Keratinocyte (primary cell): ENCODE measurements around the gene KLHDC4. TPM values are rescaled to one million over a fixed set of nuclear protein-coding genes. Genes with fewer than 3 reads are reported as not detected.

ENCODE experiments used
- DNase-seq: peaks from one replicate; pipeline ENCODE4 v3.0.0-alpha.2; 2011; ENCODE audit warnings: low read depth, missing footprints, low spot score
- FAIRE-seq: peaks from 2 replicates; lab custom pipeline; 2011; peaks lifted over from hg19 to GRCh38; lab: Jason Lieb, UNC
- H2AFZ ChIP-seq: 2 replicates; pipeline ENCODE4 v1.6.0; 2012; ENCODE audit warnings: low read length, control low read depth, inconsistent platforms; ENCODE audit not compliant: control insufficient read depth
- H3K27ac ChIP-seq: 2 replicates; pipeline ENCODE4 v1.5.1; 2011; ENCODE audit warnings: low read length; ENCODE audit not compliant: control insufficient read depth, insufficient read depth
- H3K27me3 ChIP-seq: 3 replicates; pipeline ENCODE4 v1.6.0; 2011; ENCODE audit warnings: low read length; ENCODE audit not compliant: control insufficient read depth, insufficient read depth; ENCODE audit errors: extremely low read depth
- H3K36me3 ChIP-seq, 2 experiments: 2 replicates in 1 of 2; 3 replicates in 1 of 2; pipeline ENCODE4 v1.5.1; 2011; ENCODE audit warnings: low read length in 2 of 2, mild to moderate bottlenecking in 1 of 2; ENCODE audit not compliant: control insufficient read depth in 2 of 2, insufficient read depth in 2 of 2; ENCODE audit errors: extremely low read depth in 1 of 2
- H3K4me1 ChIP-seq: 3 replicates; pipeline ENCODE4 v1.5.1; 2011; ENCODE audit warnings: low read length; ENCODE audit not compliant: control insufficient read depth, insufficient read depth; ENCODE audit errors: extremely low read depth
- H3K4me2 ChIP-seq: 3 replicates; pipeline ENCODE4 v1.6.0; 2011; ENCODE audit warnings: low read depth, low read length; ENCODE audit not compliant: control insufficient read depth, insufficient read depth; ENCODE audit errors: extremely low read depth
- H3K4me3 ChIP-seq, 3 experiments: fragments of 200-600 bp in 1 of 3; sonication (generic) in 1 of 3; 2 replicates in 2 of 3; 3 replicates in 1 of 3; pipeline ENCODE4 v1.5.1; 2011 to 2016; ENCODE audit warnings: low read length in 3 of 3, mild to moderate bottlenecking in 3 of 3, control low read depth in 2 of 3, inconsistent platforms in 1 of 3, low read depth in 1 of 3, mixed read lengths in 1 of 3, mixed run types in 1 of 3, moderate library complexity in 1 of 3; ENCODE audit not compliant: control insufficient read depth in 2 of 3, insufficient read depth in 2 of 3; ENCODE audit errors: extremely low read depth in 1 of 3
- H3K79me2 ChIP-seq: 2 replicates; pipeline ENCODE4 v1.6.0; 2012; ENCODE audit warnings: low read length; ENCODE audit not compliant: control insufficient read depth, insufficient read depth
- H3K9ac ChIP-seq: 3 replicates; pipeline ENCODE4 v1.6.0; 2011; ENCODE audit warnings: low read length; ENCODE audit not compliant: control insufficient read depth, insufficient read depth; ENCODE audit errors: extremely low read depth
- H3K9me1 ChIP-seq: 3 replicates; pipeline ENCODE4 v1.6.0; 2011; ENCODE audit warnings: low read length; ENCODE audit not compliant: control insufficient read depth, insufficient read depth; ENCODE audit errors: extremely low read depth
- H3K9me3 ChIP-seq: 2 replicates; pipeline ENCODE4 v1.5.1; 2012; ENCODE audit warnings: low read depth, low read length; ENCODE audit not compliant: control insufficient read depth
- H4K20me1 ChIP-seq: 3 replicates; pipeline ENCODE4 v1.6.0; 2011; ENCODE audit warnings: low read length; ENCODE audit not compliant: control insufficient read depth, insufficient read depth; ENCODE audit errors: extremely low read depth
- EZH2 ChIP-seq: IDR thresholded peaks from one replicate; pipeline ENCODE4 v1.6.1; 2012; ENCODE audit warnings: inconsistent platforms, mild to moderate bottlenecking, low read length, moderate library complexity
- dilution Hi-C: fragments of 300-500 bp; cut with MboI; formaldehyde crosslinking; loops from one replicate; pipeline ENCODE4 v1.7.0; 2020; ENCODE audit warnings: low sequenced_read_pairs; ENCODE audit not compliant: extremely low pct_ligation_motif_present
- polyA plus RNA-seq, 5 experiments: library from polyadenylated mRNA; depleted of rRNA in 3 of 5; stranded (reverse) in 3 of 5; stranded (forward) in 1 of 5; unstranded in 1 of 5; fragments of >200 nt; gene quantifications; 1 replicate in 1 of 5; 2 replicates in 3 of 5; 3 replicates in 1 of 5; pipeline versions ENCODE4 v1.2.1 to v1.2.3, GENCODE V29; 2011 to 2012; ENCODE audit warnings: missing spikeins in 2 of 5, low read depth in 1 of 5, low replicate concordance in 1 of 5
- TF ChIP-seq, protein P1 (sequence below), 3 experiments: IDR thresholded peaks in 1 of 3; conservative IDR thresholded peaks in 1 of 3; optimal IDR thresholded peaks in 1 of 3; 2 replicates in 2 of 3; 3 replicates in 1 of 3; pipeline versions ENCODE3 to v1.5.1; 2011; ENCODE audit warnings: low read length in 3 of 3, mild to moderate bottlenecking in 3 of 3, moderate library complexity in 2 of 3, control low read depth in 1 of 3, inconsistent platforms in 1 of 3; ENCODE audit not compliant: insufficient read depth in 2 of 3; ENCODE audit errors: extremely low read depth in 1 of 3

KLHDC4 gene
- polyA plus RNA-seq, 1 donor (not counting 4 experiments of a cell fraction or from before 2014, with no cell fraction given), result 13.4 TPM

- DNase-seq, result no peak
- peaks cover 17% of the 10 kb centered on the region for H3K27me3 ChIP-seq
- no peak overlapping the region for H3K4me3 ChIP-seq
- no peak overlapping the region for H3K9ac ChIP-seq
- H3K27ac ChIP-seq, result no peak overlapping the region
- TF ChIP-seq, protein P1, sequence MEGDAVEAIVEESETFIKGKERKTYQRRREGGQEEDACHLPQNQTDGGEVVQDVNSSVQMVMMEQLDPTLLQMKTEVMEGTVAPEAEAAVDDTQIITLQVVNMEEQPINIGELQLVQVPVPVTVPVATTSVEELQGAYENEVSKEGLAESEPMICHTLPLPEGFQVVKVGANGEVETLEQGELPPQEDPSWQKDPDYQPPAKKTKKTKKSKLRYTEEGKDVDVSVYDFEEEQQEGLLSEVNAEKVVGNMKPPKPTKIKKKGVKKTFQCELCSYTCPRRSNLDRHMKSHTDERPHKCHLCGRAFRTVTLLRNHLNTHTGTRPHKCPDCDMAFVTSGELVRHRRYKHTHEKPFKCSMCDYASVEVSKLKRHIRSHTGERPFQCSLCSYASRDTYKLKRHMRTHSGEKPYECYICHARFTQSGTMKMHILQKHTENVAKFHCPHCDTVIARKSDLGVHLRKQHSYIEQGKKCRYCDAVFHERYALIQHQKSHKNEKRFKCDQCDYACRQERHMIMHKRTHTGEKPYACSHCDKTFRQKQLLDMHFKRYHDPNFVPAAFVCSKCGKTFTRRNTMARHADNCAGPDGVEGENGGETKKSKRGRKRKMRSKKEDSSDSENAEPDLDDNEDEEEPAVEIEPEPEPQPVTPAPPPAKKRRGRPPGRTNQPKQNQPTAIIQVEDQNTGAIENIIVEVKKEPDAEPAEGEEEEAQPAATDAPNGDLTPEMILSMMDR (optimal IDR thresholded peaks at IDR 0.05 in 1 of 3, IDR thresholded peaks at IDR 0.05 in 1 of 3, conservative IDR thresholded peaks at IDR 0.05 in 1 of 3; ENCODE audit: extremely low read depth in 1 of 3, insufficient read depth in 2 of 3, low read length in 3 of 3), result no peak
- TF ChIP-seq EZH2, result no peak
- H3K4me2 ChIP-seq, result no peak overlapping the region
- H3K9me3 ChIP-seq, result no peaks in the 10 kb centered on the region
- H3K4me1 ChIP-seq, result no peaks in the 10 kb centered on the region
- no peak for FAIRE-seq
- dilution Hi-C loops, result no loop called here
- H4K20me1 ChIP-seq, result no peaks in the 10 kb centered on the region
- H2AFZ ChIP-seq, result no peak overlapping the region
- no peaks in the 10 kb centered on the region for H3K79me2 ChIP-seq
- no peaks in the 10 kb centered on the region for H3K9me1 ChIP-seq
- H3K36me3 ChIP-seq, result no peaks in the 10 kb centered on the region
These were observed 79.1 kb downstream of the KLHDC4 start for GRCh38 chr16:87686697-87687096.

DNA sequence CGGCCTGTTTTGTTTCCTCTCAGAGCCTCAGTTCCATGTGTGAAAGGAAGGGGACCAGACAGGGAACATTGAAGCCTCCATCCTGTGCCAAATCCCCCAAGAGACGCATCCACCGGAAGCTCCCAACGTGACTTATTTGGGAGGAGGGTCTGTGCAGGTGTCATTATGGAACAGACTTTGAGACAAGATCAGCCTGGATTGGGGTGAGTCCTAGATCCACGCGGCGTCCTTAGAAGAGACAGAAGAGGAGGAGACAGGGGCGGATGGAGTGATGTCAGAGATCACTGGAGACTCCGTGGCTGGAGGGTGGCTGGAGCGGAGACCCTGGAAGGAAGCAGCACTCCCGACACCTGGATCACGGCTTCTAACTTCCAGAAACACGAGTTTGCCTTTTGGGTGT is 80.0 kb downstream of the KLHDC4 start:
- dilution Hi-C loops, result no loop called here
- DNase-seq (no peak), FAIRE-seq (no peak)

More for the DNA sequence above, 80.0 kb downstream of the KLHDC4 start:
- Histone ChIP-seq H3K4me3 (no peak overlapping the region), H3K9ac (no peak overlapping the region), H2AFZ (no peak overlapping the region), H3K27ac (no peak overlapping the region), H3K36me3 (no peaks in the 10 kb centered on the region), H3K79me2 (no peaks in the 10 kb centered on the region), H3K4me1 (no peaks in the 10 kb centered on the region), H3K27me3 (peaks cover 14% of the 10 kb centered on the region), H3K9me1 (no peaks in the 10 kb centered on the region), H4K20me1 (no peaks in the 10 kb centered on the region), H3K4me2 (no peak overlapping the region), H3K9me3 (no peaks in the 10 kb centered on the region)
- no peak for TF ChIP-seq EZH2
- TF ChIP-seq, protein P1 (optimal IDR thresholded peaks at IDR 0.05 in 1 of 3, IDR thresholded peaks at IDR 0.05 in 1 of 3, conservative IDR thresholded peaks at IDR 0.05 in 1 of 3; ENCODE audit: extremely low read depth in 1 of 3, insufficient read depth in 2 of 3, low read length in 3 of 3), result no peak
